Kidney tubule cell (primary cell): ENCODE measurements around the gene WHRN.

Experiments
- DNase-seq: peaks from one replicate; pipeline ENCODE4 v3.0.0-alpha.2; 2018; ENCODE audit warnings: low spot score

WHRN gene

DNA sequence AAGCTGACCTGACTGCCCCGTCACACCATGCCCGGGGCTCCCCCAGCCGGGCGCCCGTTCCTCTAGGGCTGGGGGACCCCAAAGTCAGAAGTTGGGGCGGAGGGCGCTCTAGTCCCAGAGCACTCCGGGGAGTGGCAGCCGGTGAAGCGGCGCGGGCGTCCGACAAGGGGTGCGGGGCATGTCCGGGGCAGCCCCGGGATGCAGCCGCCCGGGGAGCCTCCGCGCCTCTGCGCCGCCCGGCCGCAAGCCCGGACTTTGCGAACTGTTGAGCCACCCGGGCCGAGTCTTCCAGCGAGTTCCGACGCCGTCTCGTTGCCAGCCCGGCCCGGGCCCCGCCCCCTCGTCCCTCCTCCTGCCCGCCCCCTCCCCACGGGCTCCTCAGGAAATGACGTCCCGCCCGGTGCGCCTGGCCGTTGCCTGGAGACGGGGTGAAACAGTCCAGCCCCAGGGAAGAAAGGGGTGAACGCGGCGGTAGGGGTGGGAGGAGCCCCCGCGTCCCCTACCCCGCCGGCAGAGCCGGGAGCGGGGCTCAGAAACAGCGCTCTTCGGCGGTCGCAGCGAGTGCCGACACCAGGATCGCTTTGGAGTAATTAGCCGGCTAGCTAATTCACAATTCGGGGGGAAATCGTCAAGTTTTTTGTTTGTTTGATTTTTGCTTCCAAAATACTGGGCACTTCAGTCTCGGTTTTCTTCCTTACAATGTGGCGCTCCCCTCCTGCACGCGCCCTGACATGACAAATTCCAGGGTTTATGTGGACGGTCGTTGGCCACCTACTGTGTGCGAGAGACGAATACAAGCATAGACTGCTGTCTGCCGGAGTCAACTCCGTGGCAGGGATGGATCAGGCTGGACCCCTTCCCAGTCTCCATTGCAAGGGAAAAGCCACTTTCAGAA lies at the start of gene WHRN:
Gene WHRN (minus strand): TSS at position 287 of the 895 bp plus-strand sequence. CDS start 672 bp downstream, outside the sequence.
- DNase-seq, result peak; percentile 91

DNA sequence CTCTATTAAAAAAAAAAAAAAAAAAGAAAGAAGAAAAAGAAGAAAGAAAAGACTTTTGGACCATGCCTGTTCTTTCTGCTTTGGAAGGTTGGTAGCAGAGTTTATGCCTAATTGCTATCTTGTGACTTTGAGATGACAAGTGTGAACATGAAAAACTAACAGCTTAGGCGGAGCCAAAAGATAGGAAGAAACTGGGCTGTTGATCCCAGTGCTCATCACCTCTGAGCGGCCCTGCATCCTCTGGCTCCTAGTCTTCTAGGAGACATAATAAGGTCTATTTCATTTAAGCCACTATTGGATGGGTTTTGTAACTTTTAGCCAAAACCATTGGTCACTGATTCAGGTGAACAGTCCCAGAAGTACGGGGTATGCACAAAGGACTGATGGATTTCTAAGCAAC lies 47.9 kb upstream of the WHRN start:
- no peak for DNase-seq

DNA sequence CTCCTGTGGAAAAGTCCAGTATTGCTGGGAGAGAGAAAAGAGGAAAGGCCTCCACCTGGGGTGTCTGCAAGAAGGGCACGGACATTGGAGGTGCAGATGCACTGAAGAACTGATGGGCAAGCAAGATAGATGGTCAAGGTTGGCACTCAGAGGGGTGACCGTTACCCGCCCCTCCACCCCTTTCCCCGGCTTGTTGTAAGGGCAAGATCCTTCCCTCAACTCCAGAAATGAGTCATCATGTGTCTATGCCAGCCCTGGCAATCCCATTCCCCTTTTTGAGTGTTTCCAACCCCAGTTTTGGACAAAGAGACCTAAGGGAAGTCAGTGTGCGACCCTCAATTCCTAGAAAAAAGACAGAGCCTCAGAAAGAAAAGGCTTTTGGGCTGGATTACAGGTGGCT lies 47.4 kb upstream of the WHRN start:
- DNase-seq, result no peak

DNA sequence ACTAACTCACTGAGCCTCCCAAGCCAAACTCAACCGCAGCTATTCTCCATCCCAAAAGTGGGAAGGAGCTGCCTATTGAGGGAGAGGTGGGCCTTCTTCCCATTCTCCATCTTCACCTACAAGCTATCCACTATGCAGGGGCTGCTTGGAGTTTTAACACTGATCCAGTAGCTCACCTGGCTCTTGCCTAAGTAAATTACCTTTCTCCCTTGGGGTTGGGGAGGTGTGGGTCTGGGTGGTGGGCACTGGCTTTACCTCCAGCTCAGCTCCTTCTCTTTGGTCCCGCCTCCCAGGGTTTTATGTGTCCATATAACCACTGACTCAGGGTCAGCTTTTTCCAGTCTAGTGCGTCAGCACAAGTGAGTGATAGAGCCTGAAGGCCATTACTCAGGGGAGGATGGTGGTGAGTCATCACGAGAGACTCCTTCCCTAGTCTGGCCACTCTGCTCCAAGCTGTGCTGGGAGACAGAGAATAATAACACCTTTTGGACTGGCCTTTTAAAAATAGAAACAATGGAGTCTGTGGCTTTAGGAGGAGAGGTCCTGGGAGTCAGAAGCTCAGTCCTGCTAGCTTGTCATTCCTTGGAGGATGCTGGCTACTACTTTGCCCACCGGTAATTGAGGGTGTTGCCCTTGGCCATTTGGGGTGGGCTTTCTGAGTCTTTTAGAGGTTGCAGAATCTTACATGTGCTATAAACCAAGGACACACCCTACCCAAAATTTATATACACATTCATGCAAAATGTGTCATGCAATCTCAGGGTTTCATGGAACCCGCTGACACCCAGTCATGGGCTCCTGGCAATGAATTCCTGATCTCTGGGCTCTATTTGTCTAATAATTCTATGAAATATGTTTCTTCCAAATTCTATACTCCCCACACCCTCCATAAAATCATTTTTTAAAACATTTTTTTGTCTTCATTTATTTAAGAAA lies 46.7 kb upstream of the WHRN start:
- peak; percentile 99 for DNase-seq

DNA sequence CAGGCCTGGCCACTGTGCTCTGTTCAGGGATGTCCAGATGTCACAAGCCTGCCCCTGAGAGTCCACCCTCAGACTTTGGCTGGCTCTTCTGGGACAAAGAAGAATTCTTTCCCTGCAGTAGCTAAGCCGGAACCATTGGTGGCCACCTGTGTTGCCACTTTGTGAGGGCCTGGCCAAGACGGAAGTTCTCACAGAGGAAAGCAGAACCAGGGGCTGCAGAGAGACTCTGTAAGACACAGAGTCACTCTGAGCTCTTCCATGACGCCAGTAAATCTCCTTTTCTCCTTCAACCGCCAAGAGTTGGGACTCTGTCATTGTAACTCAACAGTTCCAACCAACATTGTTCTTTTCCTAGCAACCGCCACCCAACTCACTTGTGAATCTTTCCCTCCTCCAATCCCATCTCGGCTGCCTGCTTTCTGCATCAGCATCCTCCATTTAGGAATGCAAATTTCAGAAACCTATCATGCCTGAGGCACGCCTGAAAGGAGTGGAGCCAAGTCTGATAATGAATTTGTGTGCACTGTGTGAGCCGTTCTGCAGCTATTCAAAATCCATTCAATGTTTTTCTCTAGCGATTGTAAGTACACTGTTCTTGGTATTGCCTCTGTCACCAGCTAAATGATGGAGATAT lies 44.5 kb upstream of the WHRN start:
- peak; percentile 19 for DNase-seq

DNA sequence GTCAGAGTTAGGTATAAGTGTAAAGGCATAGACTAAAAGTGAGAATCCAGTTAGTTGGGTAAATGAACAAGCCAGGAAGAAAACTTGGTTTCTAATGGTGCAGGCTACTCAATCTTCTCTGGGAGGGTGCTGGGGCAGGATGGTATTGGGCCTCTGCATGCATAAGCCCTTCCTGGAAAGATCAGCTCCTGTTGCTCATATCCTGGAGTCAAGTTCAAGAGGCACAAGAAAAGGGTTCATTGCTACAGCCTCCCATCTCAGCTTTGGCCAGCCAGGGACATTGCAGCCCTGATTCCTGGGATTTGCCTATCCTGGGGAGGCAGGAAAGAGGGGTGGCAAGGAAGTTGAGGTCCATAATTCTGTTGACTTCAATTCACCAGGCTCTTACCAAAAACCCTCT lies 41.6 kb upstream of the WHRN start:
- no peak for DNase-seq

DNA sequence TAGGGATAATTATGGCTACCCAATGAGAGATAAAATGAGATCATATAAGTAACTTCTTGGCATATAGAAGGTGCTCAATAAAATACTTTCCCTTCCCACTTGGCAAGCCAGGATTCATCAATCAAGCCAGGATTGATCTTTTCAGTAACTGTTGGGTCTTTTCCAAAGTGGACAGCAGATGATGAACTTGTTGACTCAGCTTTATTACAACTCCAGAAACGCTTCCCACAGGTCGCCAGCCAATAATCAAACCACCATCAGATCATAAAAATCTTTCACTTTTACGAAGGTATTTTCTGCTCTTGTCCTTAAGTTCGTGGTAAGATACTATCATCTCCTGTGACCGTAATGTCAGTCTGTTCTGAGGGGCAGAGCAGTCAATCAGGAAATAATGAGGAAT lies 39.8 kb upstream of the WHRN start:
- no peak for DNase-seq

DNA sequence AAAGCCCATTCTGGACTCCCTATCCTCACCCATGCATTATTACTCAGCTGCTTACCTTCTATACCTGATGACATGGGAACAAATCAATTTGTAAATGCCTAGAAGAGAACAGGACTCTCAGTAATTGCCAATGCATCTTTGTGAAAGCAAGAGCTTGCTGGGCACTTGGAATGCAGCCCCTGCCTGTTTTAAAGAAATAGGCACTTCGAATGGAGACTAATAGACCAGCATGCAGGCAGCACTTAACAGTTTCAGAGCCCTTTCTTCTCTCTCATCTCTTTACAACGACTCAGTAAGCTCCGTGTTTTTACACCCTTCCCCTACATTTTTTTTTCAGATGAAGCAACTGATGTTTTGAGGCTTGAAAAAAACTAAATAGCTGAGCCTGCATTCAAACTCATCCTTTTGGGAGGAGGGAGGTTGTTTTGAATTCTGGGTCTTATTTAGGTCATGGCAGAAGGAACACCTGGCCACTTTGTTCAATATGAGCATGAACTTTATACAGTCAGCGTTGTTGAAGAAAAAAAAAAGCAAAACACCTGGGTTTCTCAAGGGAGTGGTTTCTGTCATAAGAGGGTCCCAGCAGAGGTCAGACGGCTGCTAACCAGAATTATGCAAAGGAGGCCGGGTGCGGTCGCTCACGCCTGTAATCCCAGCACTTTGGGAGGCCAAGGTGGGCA lies 34.6 kb upstream of the WHRN start:
- no peak for DNase-seq

DNA sequence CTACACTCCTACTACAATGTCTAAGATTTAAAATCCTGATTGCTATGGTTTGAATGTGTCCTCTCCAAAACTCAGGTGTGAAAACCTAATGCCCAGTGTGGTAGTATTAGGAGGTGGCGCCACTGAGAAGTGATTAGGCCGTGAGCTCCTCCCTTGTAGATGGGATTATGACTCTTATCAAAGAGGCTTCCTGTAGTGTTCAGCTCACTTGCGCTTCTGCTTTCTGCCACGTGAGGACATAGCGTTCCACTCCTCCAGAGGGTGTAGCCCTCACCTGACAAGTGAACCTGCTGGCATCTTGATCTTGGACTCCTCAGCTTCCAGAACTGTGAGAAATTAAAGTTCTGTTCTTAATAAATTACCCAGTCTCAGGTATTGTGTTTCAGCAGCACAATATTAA lies 33.0 kb upstream of the WHRN start:
- peak; percentile 36 for DNase-seq

DNA sequence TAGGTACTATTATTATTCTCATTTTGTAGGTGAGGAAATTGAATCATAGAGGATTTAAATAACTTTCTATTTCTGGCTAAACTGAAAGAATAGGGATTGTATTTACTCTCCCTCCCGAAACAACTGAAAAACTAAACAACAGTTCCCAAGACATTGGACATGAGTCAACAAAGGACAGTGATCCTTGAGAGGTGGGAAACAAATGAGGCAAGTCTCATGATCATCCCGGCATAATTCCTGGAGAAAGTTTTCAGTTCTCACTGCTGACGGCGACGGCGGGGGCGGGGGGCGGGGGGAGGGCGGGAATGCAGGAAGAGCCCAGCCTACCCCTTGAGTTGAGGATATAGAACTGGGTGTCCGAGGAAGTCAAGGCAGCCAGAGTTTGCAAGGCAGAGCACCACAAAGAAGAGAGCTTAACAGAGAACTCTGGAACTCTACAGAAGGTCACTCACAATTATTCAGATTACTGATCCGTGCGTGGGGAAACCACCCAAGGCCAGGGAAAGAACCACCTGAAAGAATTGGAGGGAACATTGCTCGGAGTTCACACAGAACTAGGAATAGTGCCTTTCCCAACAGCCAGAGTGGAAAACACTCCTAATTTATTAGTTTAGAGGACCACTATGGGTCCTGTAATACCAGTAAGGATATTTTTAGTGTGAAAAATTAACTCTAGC lies 27.4 kb upstream of the WHRN start:
- peak; percentile 38 for DNase-seq

DNA sequence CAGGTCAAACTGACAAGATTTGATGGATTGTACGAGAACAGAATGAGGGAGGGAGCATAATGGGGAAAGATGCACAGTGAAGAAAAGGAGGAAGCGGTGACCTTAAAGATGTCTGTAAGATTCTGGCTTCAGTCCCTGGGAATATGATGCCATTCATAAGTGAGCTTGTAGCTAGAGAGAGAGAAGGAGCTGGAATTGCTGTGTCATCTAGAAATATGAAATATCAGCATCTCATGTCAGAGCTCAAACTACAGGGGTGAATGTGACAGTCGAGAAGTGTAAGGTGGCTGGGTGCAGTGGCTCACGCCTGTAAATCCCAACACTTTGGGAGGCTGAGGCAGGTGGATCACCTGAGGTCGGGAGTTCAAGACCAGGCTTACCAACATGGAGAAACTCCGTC lies 24.0 kb upstream of the WHRN start:
- no peak for DNase-seq

DNA sequence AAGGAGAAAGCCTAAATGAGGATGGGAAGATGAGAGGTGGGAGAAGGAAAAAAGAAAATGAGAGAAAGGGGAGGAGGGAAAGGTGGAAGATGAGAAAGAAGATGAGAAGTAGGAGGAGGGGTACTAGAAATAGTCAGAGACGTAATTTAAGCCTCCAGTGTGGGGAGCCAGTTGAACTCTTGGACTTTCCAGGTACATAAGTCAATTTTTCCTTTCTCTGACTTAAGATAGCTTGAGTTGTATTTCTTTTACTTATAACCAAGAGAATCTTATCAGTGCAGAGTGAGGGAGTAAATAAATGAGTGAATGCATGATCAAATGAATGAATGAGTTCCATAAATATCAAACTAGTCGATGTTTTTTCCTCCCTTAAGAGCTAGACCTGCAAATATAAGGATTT lies 21.5 kb upstream of the WHRN start:
- no peak for DNase-seq

DNA sequence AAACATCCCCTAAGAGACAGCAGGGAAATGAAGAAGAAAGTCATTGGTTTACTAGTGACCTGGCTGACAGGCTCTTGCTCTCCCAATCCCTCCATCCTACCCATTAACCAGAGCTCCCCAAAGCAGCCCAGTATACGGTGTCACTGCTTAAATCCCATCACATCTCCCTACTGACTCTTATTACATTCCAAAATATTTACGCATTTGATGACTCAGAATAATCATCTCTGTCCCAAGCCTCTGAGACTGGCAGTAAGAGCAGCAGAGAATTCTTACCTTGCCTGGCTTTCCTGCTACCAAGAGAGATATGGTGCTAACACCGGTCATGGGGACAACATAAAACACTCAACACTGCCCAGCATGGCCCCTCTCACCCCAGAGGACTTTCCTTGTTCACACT lies 20.2 kb upstream of the WHRN start:
- DNase-seq, result peak; percentile 69

DNA sequence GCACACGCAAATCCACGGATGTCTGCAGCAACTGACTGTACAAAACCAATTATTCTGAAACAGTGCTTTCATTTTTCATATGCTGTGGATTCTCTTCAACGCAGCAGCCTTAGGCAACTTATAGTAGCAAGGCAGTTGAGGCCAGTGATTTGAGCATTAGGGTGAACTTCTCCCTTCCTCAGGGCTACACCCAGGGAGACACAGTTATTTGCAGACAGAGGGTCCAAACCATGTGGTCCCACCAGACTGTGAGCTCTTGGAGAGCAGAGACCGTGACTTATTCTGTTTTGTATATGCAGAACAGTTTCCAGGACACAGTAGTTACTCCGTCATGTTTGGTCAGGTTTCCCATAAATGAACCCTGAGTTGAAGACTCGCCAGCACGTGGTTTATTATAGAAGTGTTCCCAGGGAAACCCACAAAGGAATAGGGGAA lies 19.0 kb upstream of the WHRN start:
- DNase-seq, result no peak

DNA sequence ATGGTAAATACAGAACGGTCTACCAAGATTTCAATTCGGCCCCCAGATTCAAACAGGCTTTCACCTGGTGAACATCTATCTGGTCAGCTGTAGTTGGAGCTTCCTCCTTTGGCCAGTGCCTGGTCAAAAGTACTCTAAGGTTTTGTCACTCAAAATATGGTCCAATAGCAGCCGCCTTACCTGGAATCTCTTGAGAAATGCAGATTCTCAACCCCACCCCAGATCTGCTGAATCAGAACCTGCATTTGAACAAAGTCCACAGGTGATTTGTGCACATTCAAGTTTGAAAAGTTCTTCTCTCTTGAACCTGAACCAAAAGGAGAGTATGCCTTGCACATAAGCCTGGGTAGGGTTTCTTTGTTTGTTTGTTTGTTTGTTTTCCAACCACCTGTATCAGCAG lies 17.6 kb upstream of the WHRN start:
- no peak for DNase-seq

DNA sequence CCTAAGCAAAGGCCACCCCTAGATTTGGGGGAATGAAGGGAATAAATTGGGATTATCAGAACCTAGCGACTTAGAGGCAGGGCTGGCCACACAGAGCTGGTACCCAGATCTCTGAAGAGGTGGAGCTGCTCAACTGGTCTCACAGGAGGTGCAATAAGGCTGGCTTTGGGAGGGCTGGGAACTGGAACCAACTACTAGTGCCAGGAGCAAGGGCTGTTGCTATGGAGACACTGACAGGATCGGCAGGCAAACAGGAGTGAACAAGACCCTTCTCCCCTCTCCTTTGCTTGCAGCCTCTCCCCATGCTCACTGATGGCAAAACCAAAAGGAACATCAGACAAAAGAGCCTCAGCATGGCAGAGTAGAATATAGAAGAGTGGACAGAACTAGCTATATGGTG lies 17.0 kb upstream of the WHRN start:
- no peak for DNase-seq

DNA sequence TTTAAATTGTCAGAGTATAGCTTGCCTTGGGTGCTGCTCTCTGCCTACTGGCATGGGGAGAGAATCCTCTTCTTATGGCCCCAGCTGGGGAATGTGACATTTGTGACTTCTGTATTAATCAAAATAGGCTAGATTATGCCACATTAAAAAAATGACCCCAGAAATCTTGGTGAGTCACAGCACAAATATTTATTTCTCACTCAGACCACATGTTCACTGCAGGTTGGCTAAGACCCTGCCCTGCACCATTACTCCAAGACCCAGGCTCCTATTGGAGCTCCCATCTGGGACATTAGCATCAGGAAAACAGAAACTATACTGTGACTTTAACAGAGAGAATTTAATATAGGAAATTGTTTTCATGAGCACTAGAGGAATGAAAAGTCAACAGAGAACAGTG lies 16.6 kb upstream of the WHRN start:
- DNase-seq, result peak; percentile 23

DNA sequence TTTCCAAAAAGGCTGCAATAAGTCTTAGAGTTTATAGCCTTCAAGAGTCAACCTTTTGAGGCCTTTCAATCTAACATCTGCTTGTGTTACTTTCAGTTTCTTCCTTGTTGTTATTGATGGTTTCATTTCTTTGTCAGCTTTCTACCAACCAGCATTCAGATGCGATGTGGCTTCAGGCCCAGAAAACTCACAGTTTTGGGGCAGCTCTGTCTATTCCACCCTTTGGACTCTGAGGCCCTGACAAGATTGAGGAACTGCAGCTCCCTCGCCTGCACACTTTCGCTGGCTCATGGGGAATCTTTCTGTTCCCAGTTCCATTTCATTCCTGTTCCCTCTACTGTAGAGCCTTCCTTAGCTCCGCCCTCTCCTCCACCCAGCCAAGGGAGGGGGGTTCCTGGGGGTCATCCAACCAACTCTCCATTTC lies 13.3 kb upstream of the WHRN start:
- no peak for DNase-seq

DNA sequence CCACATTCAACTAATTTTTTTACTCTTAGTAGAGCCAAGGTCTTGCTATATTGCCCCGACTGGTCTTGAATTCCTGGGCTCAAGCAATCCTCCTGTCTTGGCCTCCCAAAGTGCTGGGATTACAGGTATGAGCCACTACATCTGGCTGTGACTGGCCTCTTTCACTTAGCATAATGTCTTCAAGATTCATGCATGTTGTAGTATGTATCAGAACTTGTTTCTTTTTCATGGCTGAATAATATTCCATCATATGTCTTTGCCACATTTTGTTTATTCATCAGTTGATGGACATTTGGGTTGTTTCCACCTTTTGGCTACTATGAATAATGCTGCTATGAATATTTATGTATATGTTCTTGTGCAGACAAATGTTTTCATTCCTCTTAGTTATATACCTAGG lies 12.8 kb upstream of the WHRN start:
- DNase-seq, result no peak

DNA sequence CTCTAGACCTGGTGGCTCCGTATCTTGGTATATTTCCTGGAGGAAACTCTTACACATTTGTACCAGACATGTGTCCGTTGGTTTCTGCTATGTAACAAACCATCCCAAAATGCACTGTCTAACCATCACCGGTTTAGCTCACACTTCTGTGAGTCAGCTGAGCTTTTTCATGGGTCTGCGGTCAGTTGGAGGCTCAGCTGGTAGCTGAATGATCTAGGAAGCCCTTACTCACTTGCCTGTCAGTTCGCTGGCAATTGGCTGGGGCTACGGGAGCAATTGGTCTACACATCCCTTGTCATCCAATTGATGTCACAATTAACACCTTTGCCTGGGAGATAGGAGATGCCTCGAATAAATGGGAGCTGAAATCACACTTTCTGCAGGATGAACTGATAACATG lies 11.6 kb upstream of the WHRN start:
- DNase-seq, result peak; percentile 65

DNA sequence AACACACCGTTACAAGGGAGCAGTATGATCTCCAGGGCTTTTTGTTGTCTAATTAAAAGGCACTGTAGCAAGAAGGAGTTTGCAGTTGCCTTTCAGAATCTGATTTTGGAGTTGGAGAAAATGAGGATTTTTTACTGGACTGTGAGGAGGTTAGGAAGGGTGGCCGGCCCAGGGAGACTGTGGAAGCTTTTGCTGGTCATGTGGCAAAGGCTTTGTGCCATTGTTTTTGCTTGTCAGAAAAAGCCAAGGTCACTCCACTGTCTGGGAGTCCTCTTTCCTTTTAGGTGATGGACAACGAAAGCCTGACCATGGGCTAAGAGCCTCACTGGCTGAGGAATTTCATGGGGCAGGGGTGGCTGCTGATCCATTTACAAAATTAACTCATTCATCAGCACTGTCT lies 10.3 kb upstream of the WHRN start:
- DNase-seq, result no peak

DNA sequence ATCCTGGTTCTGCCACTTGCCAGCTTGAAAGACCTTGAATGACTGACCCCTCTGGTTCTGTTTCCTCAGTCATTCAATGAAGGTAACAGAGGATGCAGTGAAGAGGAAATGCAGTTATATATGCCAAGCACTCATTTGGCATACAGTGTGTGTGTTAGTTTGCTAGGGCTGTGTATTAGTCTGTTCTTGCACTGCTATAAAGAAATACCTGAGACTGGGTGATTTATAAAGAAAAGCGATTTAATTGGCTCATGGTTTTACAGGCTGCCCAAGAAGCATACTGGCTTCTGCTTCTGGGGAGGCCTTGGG lies 8.6 kb upstream of the WHRN start:
- DNase-seq, result no peak
